ENCODE measurements around the gene MPRIP.

MPRIP gene

GRCh38 chr17:17235212-17236174 lies 193.2 kb downstream of the MPRIP start (continued):
- TF ChIP-seq ATF2 (tag by site-specific recombination; IDR thresholded peaks at IDR 0.05; ENCODE audit: low read depth), result peak; percentile 78
- no peak for TF ChIP-seq MYNN (tag by site-specific recombination; IDR thresholded peaks at IDR 0.05; ENCODE audit: borderline replicate concordance)
- peak; percentile 53; the same call in 1 of the 2 replicates for TF ChIP-seq SP7 (tag by site-specific recombination; IDR thresholded peaks at IDR 0.05)
- TF ChIP-seq ZFP3 (tag by site-specific recombination; IDR thresholded peaks at IDR 0.05; ENCODE audit: low read depth), result no peak
- TF ChIP-seq ZNF558 (tag by site-specific recombination; IDR thresholded peaks at IDR 0.05), result no peak
- TF ChIP-seq ZBTB10 (tag by site-specific recombination; IDR thresholded peaks at IDR 0.05), result no peak
- TF ChIP-seq ZNF776 (tag by site-specific recombination; IDR thresholded peaks at IDR 0.05; ENCODE audit: borderline replicate concordance), result no peak
- TF ChIP-seq ZNF302 (tag by site-specific recombination; IDR thresholded peaks at IDR 0.05; ENCODE audit: low read depth), result no peak
- TF ChIP-seq ZNF366 (tag by site-specific recombination; conservative IDR thresholded peaks at IDR 0.05), result 0 out of 2 replicates have a peak, but pooled peaks have one; percentile 38
- no peak for TF ChIP-seq ZNF362 (tag by site-specific recombination; IDR thresholded peaks at IDR 0.05)
- peak; percentile 61 for TF ChIP-seq GLIS1 (tag by site-specific recombination; IDR thresholded peaks at IDR 0.05)
- TF ChIP-seq ZNF777 (tag by site-specific recombination; IDR thresholded peaks at IDR 0.05; ENCODE audit: borderline replicate concordance), result no peak
- no peak for TF ChIP-seq ZNF449 (tag by site-specific recombination; IDR thresholded peaks at IDR 0.05)
- no peak for TF ChIP-seq SP3 (tag by site-specific recombination; IDR thresholded peaks at IDR 0.05)
- peak; percentile 52 for TF ChIP-seq ZEB2 (tag by site-specific recombination; IDR thresholded peaks at IDR 0.05)
- peak; percentile 29; the same call in 1 of the 2 replicates for TF ChIP-seq ZNF692 (tag by site-specific recombination; IDR thresholded peaks at IDR 0.05)
- TF ChIP-seq PRDM4 (tag by site-specific recombination; IDR thresholded peaks at IDR 0.05), result no peak
- TF ChIP-seq ZXDB (tag by site-specific recombination; IDR thresholded peaks at IDR 0.05), result no peak
- TF ChIP-seq PRDM10 (tag by site-specific recombination; IDR thresholded peaks at IDR 0.05), result peak; percentile 81
- TF ChIP-seq ZBTB26 (tag by site-specific recombination; optimal IDR thresholded peaks at IDR 0.05), result no peak
- no peak for TF ChIP-seq ZNF76 (tag by site-specific recombination; IDR thresholded peaks at IDR 0.05; ENCODE audit: borderline replicate concordance, low read depth)
